HCT116 (cell line): ENCODE data around the gene SDC1. TPM values are rescaled to one million over a fixed set of nuclear protein-coding genes. Genes with fewer than 3 reads are reported as not detected.

Source experiments
- ATAC-seq: fragments of 200-7000 bp; cut with Tn5 transposase; 2 replicates; pipeline ENCODE4 v1.9.1; 2020; ENCODE audit warnings: mild to moderate bottlenecking, moderate library complexity
- BruUV-seq: library from RNA; stranded (reverse); fragments of 400-500 nt; replicated peaks from 2 replicates; lab custom pipeline; 2021; lab: Mats Ljungman, UMichigan
- CTCF ChIA-PET: fragments of 300-600 bp; sonication (Branson Sonifier 250); formaldehyde crosslinking; loops from one replicate; lab custom pipeline; 2021; ENCODE audit warnings: antibody characterized with exemption; lab: Charles Lee
- POLR2A ChIA-PET: fragments of 300-600, 350-600 bp; sonication (Branson Sonifier 250); formaldehyde crosslinking; loops from one replicate; lab custom pipeline; 2021; ENCODE audit warnings: antibody characterized with exemption; lab: Charles Lee
- RAD21 ChIA-PET, 2 experiments: fragments of 300-600 bp; sonication (Branson Sonifier 250); formaldehyde crosslinking; loops; one replicate each; lab custom pipeline; 2023; ENCODE audit warnings: low total read pairs in 2 of 2; ENCODE audit not compliant: uncharacterized antibody in 2 of 2, unreplicated experiment in 2 of 2, low non-redundant PET in 1 of 2; lab: Charles Lee
- DNase-seq: peaks from one replicate; pipeline ENCODE4 v3.0.0-alpha.2; 2010; ENCODE audit warnings: low read depth, low spot score
- H2AFZ ChIP-seq: fragments of 200-600 bp; shearing (Covaris generic), sonication (generic); 2 replicates; pipeline ENCODE4 v1.6.1; 2017; ENCODE audit warnings: low read depth, mixed run types, mixed read lengths, antibody characterized with exemption, low read length; ENCODE audit not compliant: poor library complexity, severe bottlenecking
- H3K27ac ChIP-seq: 2 replicates; pipeline ENCODE4 v1.5.1; 2012; ENCODE audit warnings: low read depth, low read length
- H3K27me3 ChIP-seq: fragments of 200-600 bp; sonication (generic); 2 replicates; pipeline ENCODE4 v1.6.1; 2016; ENCODE audit warnings: mixed run types, low read length, mixed read lengths; ENCODE audit not compliant: insufficient read depth
- H3K36me3 ChIP-seq, 2 experiments: fragments of 200-500 bp in 1 of 2; fragments of 200-600 bp in 1 of 2; sonication (Bioruptor generic) in 1 of 2; sonication (generic) in 1 of 2; 2 replicates each; pipeline versions ENCODE4 v1.5.1 to v1.6.1; 2014 to 2016; ENCODE audit warnings: low read length in 2 of 2, inconsistent platforms in 1 of 2, mixed read lengths in 1 of 2, mixed run types in 1 of 2; ENCODE audit not compliant: insufficient read depth in 2 of 2, control insufficient read depth in 1 of 2
- H3K4me1 ChIP-seq, 2 experiments: fragments of 200-600 bp in 1 of 2; sonication (generic) in 1 of 2; 2 replicates each; pipeline versions ENCODE4 v1.5.1 to v1.6.1; 2012 to 2017; ENCODE audit warnings: low read length in 2 of 2, inconsistent platforms in 1 of 2, mild to moderate bottlenecking in 1 of 2, mixed read lengths in 1 of 2, mixed run types in 1 of 2, moderate library complexity in 1 of 2; ENCODE audit not compliant: insufficient read depth in 2 of 2, control insufficient read depth in 1 of 2
- H3K4me2 ChIP-seq: fragments of 200-600 bp; sonication (generic); 2 replicates; pipeline ENCODE4 v1.6.1; 2017; ENCODE audit warnings: mixed run types, low read length, mixed read lengths
- H3K4me3 ChIP-seq, 2 experiments: fragments of 200-600 bp in 1 of 2; sonication (generic) in 1 of 2; replicated peaks in 1 of 2; 2 replicates each; pipeline ENCODE4 v1.5.1; 2011 to 2016; ENCODE audit warnings: low read length in 2 of 2, control low read depth in 1 of 2, low read depth in 1 of 2, mild to moderate bottlenecking in 1 of 2, mixed read lengths in 1 of 2, mixed run types in 1 of 2
- H3K79me2 ChIP-seq: fragments of 200-600 bp; sonication (generic); 2 replicates; pipeline ENCODE4 v1.6.1; 2017; ENCODE audit warnings: mild to moderate bottlenecking, mixed run types, low read length, moderate library complexity, mixed read lengths; ENCODE audit not compliant: insufficient read depth
- H3K9ac ChIP-seq: fragments of 200-600 bp; sonication (generic); 2 replicates; pipeline ENCODE4 v1.6.1; 2016; ENCODE audit warnings: low read length, mixed read lengths
- H3K9me2 ChIP-seq: fragments of 200-600 bp; sonication (generic), shearing (Covaris generic); 2 replicates; pipeline ENCODE4 v1.6.1; 2017; ENCODE audit warnings: mixed run types, mild to moderate bottlenecking, moderate library complexity; ENCODE audit not compliant: insufficient read depth
- H3K9me3 ChIP-seq, 2 experiments: fragments of 200-500 bp in 1 of 2; fragments of 200-600 bp in 1 of 2; sonication (Bioruptor generic) in 1 of 2; sonication (generic) in 1 of 2; 2 replicates each; pipeline ENCODE4 v1.6.1; 2014 to 2017; ENCODE audit warnings: low read length in 2 of 2, mixed read lengths in 2 of 2, inconsistent platforms in 1 of 2, low read depth in 1 of 2, mild to moderate bottlenecking in 1 of 2, mixed run types in 1 of 2, moderate library complexity in 1 of 2; ENCODE audit not compliant: control insufficient read depth in 1 of 2, insufficient read depth in 1 of 2
- H4K20me1 ChIP-seq: fragments of 200-600 bp; sonication (generic), shearing (Covaris generic); 2 replicates; pipeline ENCODE4 v1.6.1; 2017; ENCODE audit warnings: mixed run types, mild to moderate bottlenecking, moderate library complexity; ENCODE audit not compliant: insufficient read depth
- CBX3 ChIP-seq: IDR thresholded peaks from 2 replicates; pipeline ENCODE4 v1.6.1; 2012; ENCODE audit warnings: low read depth
- CTCF ChIP-seq, 3 experiments: fragments of 200-600 bp in 1 of 3; sonication (generic) in 1 of 3; IDR thresholded peaks in 2 of 3; conservative IDR thresholded peaks in 1 of 3; 2 replicates each; pipeline ENCODE4 v1.5.1; 2012 to 2017; ENCODE audit warnings: low read depth in 2 of 3, low read length in 2 of 3, antibody characterized with exemption in 1 of 3, borderline replicate concordance in 1 of 3, control low read depth in 1 of 3, mild to moderate bottlenecking in 1 of 3, mixed read lengths in 1 of 3, mixed run types in 1 of 3, moderate library complexity in 1 of 3; ENCODE audit not compliant: insufficient read depth in 1 of 3
- EGR1 ChIP-seq: IDR thresholded peaks from 2 replicates; pipeline ENCODE4 v1.6.1; 2012; ENCODE audit warnings: low read depth
- ELF1 ChIP-seq: IDR thresholded peaks from 2 replicates; pipeline ENCODE4 v1.6.1; 2012; ENCODE audit warnings: low read depth, borderline replicate concordance
- EZH2 ChIP-seq: fragments of 200-600 bp; sonication (generic); IDR thresholded peaks from 2 replicates; pipeline ENCODE4 v1.6.1; 2017; ENCODE audit warnings: antibody characterized with exemption, mixed run types
- EZH2phosphoT487 ChIP-seq: fragments of 200-600 bp; IDR thresholded peaks from 2 replicates; pipeline ENCODE4 v1.6.1; 2018; ENCODE audit warnings: antibody characterized with exemption, borderline replicate concordance
- FOSL1 ChIP-seq: IDR thresholded peaks from 2 replicates; pipeline ENCODE4 v1.6.1; 2012; ENCODE audit warnings: low read depth
- JUND ChIP-seq: IDR thresholded peaks from 2 replicates; pipeline ENCODE4 v1.6.1; 2012
- POLR2A ChIP-seq: IDR thresholded peaks from 2 replicates; pipeline ENCODE4 v1.7.0; 2011; ENCODE audit warnings: borderline replicate concordance; ENCODE audit not compliant: insufficient read depth, insufficient read length; ENCODE audit errors: extremely low read depth
- RAD21 ChIP-seq: IDR thresholded peaks from 2 replicates; pipeline ENCODE4 v1.6.1; 2012; ENCODE audit warnings: low read depth, mild to moderate bottlenecking
- REST ChIP-seq: IDR thresholded peaks from 2 replicates; pipeline ENCODE4 v1.6.1; 2012; ENCODE audit warnings: low read depth
- SP1 ChIP-seq: IDR thresholded peaks from 2 replicates; pipeline ENCODE4 v1.6.1; 2012; ENCODE audit warnings: low read depth
- TCF7L2 ChIP-seq: IDR thresholded peaks from 2 replicates; pipeline ENCODE4 v1.7.0; 2011; ENCODE audit warnings: borderline replicate concordance, inconsistent platforms; ENCODE audit not compliant: insufficient read depth, insufficient read length; ENCODE audit errors: extremely low read depth
- YY1 ChIP-seq: IDR thresholded peaks from 2 replicates; pipeline ENCODE4 v1.6.1; 2011; ENCODE audit warnings: low read length, low read depth, moderate library complexity, mild to moderate bottlenecking; ENCODE audit not compliant: insufficient replicate concordance; ENCODE audit errors: extremely low read depth
- ZFX ChIP-seq: fragments of 450-650 bp; IDR thresholded peaks from 2 replicates; pipeline ENCODE4 v1.6.1; 2017
- ZNF274 ChIP-seq: fragments of 200-500 bp; sonication (Bioruptor generic); IDR thresholded peaks from 2 replicates; pipeline ENCODE4 v1.6.1; 2014; ENCODE audit warnings: mild to moderate bottlenecking, low read depth, low read length, inconsistent platforms
- intact Hi-C: fragments of 100-400 bp; cut with micrococcal nuclease; formaldehyde crosslinking; loops from 2 replicates; pipeline ENCODE4 v1.10.0; 2022
- total RNA-seq: library from RNA; stranded (reverse); gene quantifications from one replicate; pipeline ENCODE4 v1.2.1, GENCODE V29; 2021; ENCODE audit not compliant: unreplicated experiment

The SDC1 gene
- total RNA-seq, 1 experiment from 2014 or later, result 32.0 TPM

- Histone ChIP-seq H3K79me2 (no peaks in the 10 kb centered on the region), H3K27ac (no peak overlapping the region), H3K36me3 (no peaks in the 10 kb centered on the region), H3K4me1 (peaks cover 1 to 34% of the 10 kb centered on the region in 2 experiments; a peak in 3 of 4 replicates), H3K4me2 (no peak overlapping the region), H4K20me1 (no peaks in the 10 kb centered on the region), H3K9me3 (no peaks in the 10 kb centered on the region), H3K9ac (no peak overlapping the region), H3K9me2 (no peaks in the 10 kb centered on the region), H3K4me3 (no peak overlapping the region), H3K27me3 (no peaks in the 10 kb centered on the region), H2AFZ (no peak overlapping the region)
- CTCF ChIA-PET, result no interaction called here
- no peak for DNase-seq
- no peak for TF ChIP-seq EZH2
- intact Hi-C loops, result no loop called here
- BruUV-seq, result no TSS peak
- no peak for ATAC-seq
- RAD21 ChIA-PET, result no interaction called here
- POLR2A ChIA-PET, result no interaction called here
Observed at GRCh38 chr2:20182241-20182931, 42.5 kb downstream of the SDC1 start.

GRCh38 chr2:20181761-20182160 lies 43.2 kb downstream of the SDC1 start:
- Histone ChIP-seq H4K20me1 (no peaks in the 10 kb centered on the region), H3K27me3 (no peaks in the 10 kb centered on the region), H3K9me3 (no peaks in the 10 kb centered on the region), H2AFZ (no peak overlapping the region), H3K9ac (no peak overlapping the region), H3K27ac (no peak overlapping the region), H3K36me3 (no peaks in the 10 kb centered on the region), H3K79me2 (no peaks in the 10 kb centered on the region), H3K4me3 (no peak overlapping the region), H3K9me2 (no peaks in the 10 kb centered on the region), H3K4me1 (peaks cover 0 to 28% of the 10 kb centered on the region in 2 experiments; a peak in 2 of 4 replicates), H3K4me2 (no peak overlapping the region)
- POLR2A ChIA-PET, result no interaction called here
- RAD21 ChIA-PET, result no interaction called here
- ATAC-seq (no peak), DNase-seq (no peak)
- BruUV-seq, result no TSS peak
- intact Hi-C loops, result no loop called here
- TF ChIP-seq SP1, result no peak
- TF ChIP-seq YY1, result no peak
- no peak for TF ChIP-seq RAD21
- TF ChIP-seq FOSL1, result no peak
- TF ChIP-seq CBX3, result no peak
- no peak for TF ChIP-seq REST
- TF ChIP-seq POLR2A, result no peak
- TF ChIP-seq JUND, result no peak
- TF ChIP-seq TCF7L2, result no peak
- no peak for TF ChIP-seq ZFX
- no peak for TF ChIP-seq CTCF (IDR thresholded peaks at IDR 0.05 in 2 of 3, conservative IDR thresholded peaks at IDR 0.05 in 1 of 3; ENCODE audit: borderline replicate concordance in 1 of 3, insufficient read depth in 1 of 3, low read depth in 2 of 3, low read length in 2 of 3)
- no peak for TF ChIP-seq EZH2
- TF ChIP-seq EZH2phosphoT487, result no peak
- TF ChIP-seq ZNF274, result no peak
- no peak for TF ChIP-seq ELF1
- TF ChIP-seq EGR1, result no peak
- CTCF ChIA-PET, result no interaction called here
